GM19099 (cell line): Measurements from ENCODE around the gene PITPNM3.

Experiments used
- POLR2A ChIP-seq: IDR thresholded peaks from 3 replicates; pipeline ENCODE4 v1.6.1; 2011; ENCODE audit warnings: low read depth; ENCODE audit not compliant: insufficient read length; ENCODE audit errors: extremely low read depth

The PITPNM3 gene

GRCh38 chr17:6458460-6458950, 97.8 kb downstream of the PITPNM3 start:
- TF ChIP-seq POLR2A, result no peak

DNA sequence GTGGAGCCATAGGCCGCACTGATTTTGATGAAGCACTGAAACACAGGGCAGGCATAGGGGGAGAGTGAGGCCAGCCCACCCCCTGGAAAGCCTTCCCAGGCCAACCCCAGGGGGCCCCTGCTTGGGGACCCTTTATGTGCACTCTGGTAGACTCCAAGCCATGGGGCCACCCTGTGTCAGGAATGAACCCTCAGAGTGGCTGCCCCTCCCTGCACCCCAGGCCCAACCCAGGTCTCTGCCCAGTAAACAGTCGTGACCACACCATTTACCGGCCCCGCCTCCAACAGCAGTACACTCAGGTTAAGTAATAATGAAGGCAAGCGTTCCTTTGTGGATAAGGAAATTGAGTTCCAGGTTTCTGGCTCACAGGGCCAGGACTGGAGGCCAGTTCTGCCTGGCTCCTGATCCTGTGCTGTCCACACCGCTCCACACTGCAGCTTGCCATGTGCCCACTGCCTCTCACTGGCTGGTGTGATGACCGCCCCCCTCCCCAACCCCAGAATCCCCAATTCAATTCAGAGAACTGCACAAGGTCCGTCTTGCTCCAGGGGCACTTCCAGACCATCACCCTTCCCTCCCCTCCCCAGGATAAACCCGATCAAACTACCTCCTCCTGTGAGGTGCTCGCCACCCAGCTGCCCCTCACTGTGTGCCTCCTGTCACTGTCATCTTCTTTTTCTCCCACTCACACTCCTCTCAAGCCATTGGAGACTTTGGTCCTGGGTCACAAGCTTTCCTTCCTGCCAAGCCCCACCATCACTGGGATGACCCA, 98.5 kb downstream of the PITPNM3 start:
- no peak for TF ChIP-seq POLR2A

GRCh38 chr17:6456914-6457687, 99.3 kb downstream of the PITPNM3 start:
- no peak for TF ChIP-seq POLR2A

- no peak for TF ChIP-seq POLR2A
Measured at GRCh38 chr17:6456321-6456720, 100.0 kb downstream of the PITPNM3 start.

- TF ChIP-seq POLR2A, result no peak
Measured at GRCh38 chr17:6455321-6455705, 101.0 kb downstream of the PITPNM3 start.

DNA sequence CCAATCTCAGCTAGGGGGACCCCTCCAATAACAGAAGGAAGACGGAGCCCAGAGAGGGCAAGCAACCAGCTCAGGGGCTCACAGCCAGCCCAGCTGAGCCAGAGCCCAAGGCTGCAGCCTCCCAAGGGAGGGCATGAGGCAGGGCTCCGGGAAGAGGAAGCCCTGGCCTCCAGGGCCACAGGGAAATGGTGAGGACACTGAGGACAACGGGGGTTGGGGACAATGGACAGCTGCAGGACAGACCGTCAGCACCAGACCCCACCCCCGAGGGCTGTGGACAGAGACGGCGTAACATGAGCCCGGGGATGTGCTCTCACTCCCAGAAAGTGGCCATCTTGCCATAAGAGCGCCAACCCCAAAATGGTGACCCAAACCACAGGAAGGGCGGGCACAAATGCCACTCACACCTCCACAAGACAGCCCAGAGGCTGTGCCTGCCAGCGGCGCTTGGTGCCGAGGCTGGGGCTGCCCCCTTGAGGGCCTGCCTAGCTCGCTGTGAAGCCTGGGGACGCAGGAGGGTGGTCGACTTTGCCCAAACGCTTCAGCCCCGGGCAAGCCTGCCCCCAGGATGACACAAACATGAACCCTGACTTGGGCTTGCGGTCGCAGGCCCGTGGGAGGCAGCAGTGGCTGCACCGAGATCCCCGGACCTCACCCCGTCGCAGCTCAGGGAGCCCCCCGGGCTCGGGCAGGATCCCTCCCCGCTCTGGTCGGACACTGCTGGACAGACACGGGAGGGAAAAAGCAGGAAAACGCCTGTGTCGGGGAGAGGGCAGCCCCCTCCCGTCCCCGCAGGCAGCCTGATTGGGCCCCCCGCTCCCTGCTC, 101.6 kb downstream of the PITPNM3 start:
- no peak for TF ChIP-seq POLR2A

GRCh38 chr17:6453279-6454024, 102.9 kb downstream of the PITPNM3 start:
- no peak for TF ChIP-seq POLR2A

DNA sequence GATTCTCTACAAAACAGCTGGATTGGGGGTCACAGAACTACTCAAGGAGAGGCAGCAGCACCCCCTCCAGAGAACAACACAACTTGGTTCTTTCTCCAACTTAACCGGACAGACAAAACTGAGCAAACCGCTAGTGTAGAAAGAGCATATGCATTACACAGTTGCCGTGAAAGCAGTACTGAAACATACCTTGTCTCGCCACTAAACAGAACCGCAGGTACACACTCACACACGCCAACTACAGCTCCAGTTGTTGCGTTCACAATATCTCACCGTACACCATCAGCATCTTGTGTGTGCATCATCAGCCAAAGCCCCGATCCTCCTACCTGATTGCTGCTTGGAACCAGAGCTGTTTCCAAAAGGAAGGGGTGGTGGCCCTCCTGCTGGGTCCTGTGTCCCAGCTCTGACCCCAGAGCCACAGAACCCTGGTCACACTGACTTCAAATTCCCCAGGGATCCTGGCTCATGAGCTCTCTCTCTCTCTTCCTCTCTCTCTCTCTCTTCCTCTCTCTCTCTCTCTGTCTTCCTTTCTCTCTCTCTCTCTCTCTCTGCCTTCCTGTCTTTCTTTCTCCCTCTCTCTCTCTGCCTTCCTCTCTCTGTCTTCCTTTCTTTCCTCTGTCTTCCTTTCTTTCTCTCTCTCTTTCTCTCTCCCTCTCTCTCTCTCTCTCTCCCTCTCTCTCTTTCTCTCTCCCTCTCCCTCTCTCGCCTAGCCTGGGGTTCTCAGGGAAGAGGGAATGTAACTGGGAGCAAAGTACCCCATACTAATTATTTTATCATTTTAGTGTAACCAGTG, 103.7 kb downstream of the PITPNM3 start:
- TF ChIP-seq POLR2A, result no peak

GRCh38 chr17:6450926-6451832, 105.2 kb downstream of the PITPNM3 start:
- TF ChIP-seq POLR2A, result no peak

DNA sequence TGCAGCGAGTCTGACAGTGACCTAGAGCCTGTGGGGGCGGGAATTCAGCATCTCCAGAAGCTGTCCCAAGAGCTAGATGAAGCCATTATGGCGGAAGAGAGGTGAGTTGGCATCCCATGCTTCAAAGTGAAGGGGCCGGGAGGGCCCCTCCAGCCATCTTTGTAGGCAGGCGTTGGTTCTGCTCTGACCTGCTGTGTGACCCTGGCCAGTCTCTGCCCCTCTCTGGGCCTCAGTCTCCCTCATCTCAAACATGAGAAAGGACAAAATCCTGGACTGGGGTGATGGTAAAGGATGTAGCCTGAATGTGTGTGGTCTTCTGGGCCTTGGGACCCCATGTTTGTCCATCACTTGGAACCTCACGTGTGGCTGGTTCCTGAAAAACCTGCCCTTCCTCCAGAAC, 107.0 kb downstream of the PITPNM3 start:
- no peak for TF ChIP-seq POLR2A

DNA sequence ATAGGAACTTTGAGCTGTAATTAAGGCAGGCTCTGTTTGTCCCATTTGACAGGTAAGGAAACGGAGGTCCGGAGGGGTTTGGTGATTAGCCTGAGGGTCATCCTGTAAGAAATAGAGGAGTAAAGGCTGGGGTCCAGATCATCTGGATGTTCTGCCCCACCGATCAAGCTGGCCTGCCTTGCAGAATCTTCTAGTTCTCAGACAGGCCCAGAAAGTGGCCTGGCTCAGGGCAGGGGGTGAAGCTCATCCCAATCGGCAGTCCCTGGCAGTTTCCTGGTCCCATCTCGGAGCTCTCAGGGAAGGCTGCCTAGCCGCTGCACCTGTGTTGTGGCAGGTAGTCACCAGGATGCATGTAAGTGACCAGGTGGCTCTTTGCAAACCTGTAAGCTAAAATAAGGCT, 107.9 kb downstream of the PITPNM3 start:
- TF ChIP-seq POLR2A, result no peak

DNA sequence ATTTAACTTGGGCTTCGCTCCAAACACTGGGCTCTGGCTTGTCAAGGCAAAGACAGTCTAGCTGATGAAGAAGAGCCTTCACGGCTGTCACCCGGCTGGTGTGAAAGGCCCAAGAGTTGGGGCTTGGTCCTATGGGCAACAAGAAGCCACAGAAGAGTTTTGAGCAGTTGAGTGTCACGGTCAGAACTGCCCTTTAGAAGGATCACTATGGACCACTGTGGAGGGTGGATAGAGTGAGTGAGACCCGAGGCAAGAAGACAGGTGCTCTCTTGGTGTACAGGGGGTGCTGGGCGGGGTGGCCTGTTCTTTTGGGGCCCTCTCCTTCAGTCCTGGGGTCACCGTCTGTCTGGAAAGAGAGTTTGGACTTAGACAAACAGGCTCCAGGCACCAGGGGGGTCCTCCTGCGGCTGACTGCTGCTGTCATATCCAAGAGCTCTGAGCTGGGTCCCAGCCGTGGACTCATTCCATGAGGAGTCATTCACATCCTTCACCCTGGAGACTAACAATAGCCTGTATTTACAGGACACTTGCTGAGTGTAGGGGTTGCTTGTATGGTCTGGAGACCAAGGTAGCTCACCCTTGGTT, 109.7 kb downstream of the PITPNM3 start:
- no peak for TF ChIP-seq POLR2A

GRCh38 chr17:6444571-6445335, 111.6 kb downstream of the PITPNM3 start:
- TF ChIP-seq POLR2A, result no peak
